HCT116 (cell line): Measurements from ENCODE around the gene AIFM2. TPM values are rescaled to one million over a fixed set of nuclear protein-coding genes. Genes with fewer than 3 reads are reported as not detected.

ENCODE experiments used
- ATAC-seq: fragments of 200-7000 bp; cut with Tn5 transposase; 2 replicates; pipeline ENCODE4 v1.9.1; 2020; ENCODE audit warnings: mild to moderate bottlenecking, moderate library complexity
- BruUV-seq: library from RNA; stranded (reverse); fragments of 400-500 nt; replicated peaks from 2 replicates; lab custom pipeline; 2021; lab: Mats Ljungman, UMichigan
- CTCF ChIA-PET: fragments of 300-600 bp; sonication (Branson Sonifier 250); formaldehyde crosslinking; loops from one replicate; lab custom pipeline; 2021; ENCODE audit warnings: antibody characterized with exemption; lab: Charles Lee
- POLR2A ChIA-PET: fragments of 300-600, 350-600 bp; sonication (Branson Sonifier 250); formaldehyde crosslinking; loops from one replicate; lab custom pipeline; 2021; ENCODE audit warnings: antibody characterized with exemption; lab: Charles Lee
- RAD21 ChIA-PET, 2 experiments: fragments of 300-600 bp; sonication (Branson Sonifier 250); formaldehyde crosslinking; loops; one replicate each; lab custom pipeline; 2023; ENCODE audit warnings: low total read pairs in 2 of 2; ENCODE audit not compliant: uncharacterized antibody in 2 of 2, unreplicated experiment in 2 of 2, low non-redundant PET in 1 of 2; lab: Charles Lee
- DNase-seq: peaks from one replicate; pipeline ENCODE4 v3.0.0-alpha.2; 2010; ENCODE audit warnings: low read depth, low spot score
- H2AFZ ChIP-seq: fragments of 200-600 bp; shearing (Covaris generic), sonication (generic); 2 replicates; pipeline ENCODE4 v1.6.1; 2017; ENCODE audit warnings: low read depth, mixed run types, mixed read lengths, antibody characterized with exemption, low read length; ENCODE audit not compliant: poor library complexity, severe bottlenecking
- H3K27ac ChIP-seq: 2 replicates; pipeline ENCODE4 v1.5.1; 2012; ENCODE audit warnings: low read depth, low read length
- H3K27me3 ChIP-seq: fragments of 200-600 bp; sonication (generic); 2 replicates; pipeline ENCODE4 v1.6.1; 2016; ENCODE audit warnings: mixed run types, low read length, mixed read lengths; ENCODE audit not compliant: insufficient read depth
- H3K36me3 ChIP-seq, 2 experiments: fragments of 200-500 bp in 1 of 2; fragments of 200-600 bp in 1 of 2; sonication (Bioruptor generic) in 1 of 2; sonication (generic) in 1 of 2; 2 replicates each; pipeline versions ENCODE4 v1.5.1 to v1.6.1; 2014 to 2016; ENCODE audit warnings: low read length in 2 of 2, inconsistent platforms in 1 of 2, mixed read lengths in 1 of 2, mixed run types in 1 of 2; ENCODE audit not compliant: insufficient read depth in 2 of 2, control insufficient read depth in 1 of 2
- H3K4me1 ChIP-seq, 2 experiments: fragments of 200-600 bp in 1 of 2; sonication (generic) in 1 of 2; 2 replicates each; pipeline versions ENCODE4 v1.5.1 to v1.6.1; 2012 to 2017; ENCODE audit warnings: low read length in 2 of 2, inconsistent platforms in 1 of 2, mild to moderate bottlenecking in 1 of 2, mixed read lengths in 1 of 2, mixed run types in 1 of 2, moderate library complexity in 1 of 2; ENCODE audit not compliant: insufficient read depth in 2 of 2, control insufficient read depth in 1 of 2
- H3K4me2 ChIP-seq: fragments of 200-600 bp; sonication (generic); 2 replicates; pipeline ENCODE4 v1.6.1; 2017; ENCODE audit warnings: mixed run types, low read length, mixed read lengths
- H3K4me3 ChIP-seq, 2 experiments: fragments of 200-600 bp in 1 of 2; sonication (generic) in 1 of 2; replicated peaks in 1 of 2; 2 replicates each; pipeline ENCODE4 v1.5.1; 2011 to 2016; ENCODE audit warnings: low read length in 2 of 2, control low read depth in 1 of 2, low read depth in 1 of 2, mild to moderate bottlenecking in 1 of 2, mixed read lengths in 1 of 2, mixed run types in 1 of 2
- H3K79me2 ChIP-seq: fragments of 200-600 bp; sonication (generic); 2 replicates; pipeline ENCODE4 v1.6.1; 2017; ENCODE audit warnings: mild to moderate bottlenecking, mixed run types, low read length, moderate library complexity, mixed read lengths; ENCODE audit not compliant: insufficient read depth
- H3K9ac ChIP-seq: fragments of 200-600 bp; sonication (generic); 2 replicates; pipeline ENCODE4 v1.6.1; 2016; ENCODE audit warnings: low read length, mixed read lengths
- H3K9me2 ChIP-seq: fragments of 200-600 bp; sonication (generic), shearing (Covaris generic); 2 replicates; pipeline ENCODE4 v1.6.1; 2017; ENCODE audit warnings: mixed run types, mild to moderate bottlenecking, moderate library complexity; ENCODE audit not compliant: insufficient read depth
- H3K9me3 ChIP-seq, 2 experiments: fragments of 200-500 bp in 1 of 2; fragments of 200-600 bp in 1 of 2; sonication (Bioruptor generic) in 1 of 2; sonication (generic) in 1 of 2; 2 replicates each; pipeline ENCODE4 v1.6.1; 2014 to 2017; ENCODE audit warnings: low read length in 2 of 2, mixed read lengths in 2 of 2, inconsistent platforms in 1 of 2, low read depth in 1 of 2, mild to moderate bottlenecking in 1 of 2, mixed run types in 1 of 2, moderate library complexity in 1 of 2; ENCODE audit not compliant: control insufficient read depth in 1 of 2, insufficient read depth in 1 of 2
- H4K20me1 ChIP-seq: fragments of 200-600 bp; sonication (generic), shearing (Covaris generic); 2 replicates; pipeline ENCODE4 v1.6.1; 2017; ENCODE audit warnings: mixed run types, mild to moderate bottlenecking, moderate library complexity; ENCODE audit not compliant: insufficient read depth
- ATF3 ChIP-seq: IDR thresholded peaks from 2 replicates; pipeline ENCODE4 v1.6.1; 2012
- CEBPB ChIP-seq: IDR thresholded peaks from 2 replicates; pipeline ENCODE4 v1.6.1; 2012; ENCODE audit warnings: low read depth
- CTCF ChIP-seq, 3 experiments: fragments of 200-600 bp in 1 of 3; sonication (generic) in 1 of 3; IDR thresholded peaks in 2 of 3; conservative IDR thresholded peaks in 1 of 3; 2 replicates each; pipeline ENCODE4 v1.5.1; 2012 to 2017; ENCODE audit warnings: low read depth in 2 of 3, low read length in 2 of 3, antibody characterized with exemption in 1 of 3, borderline replicate concordance in 1 of 3, control low read depth in 1 of 3, mild to moderate bottlenecking in 1 of 3, mixed read lengths in 1 of 3, mixed run types in 1 of 3, moderate library complexity in 1 of 3; ENCODE audit not compliant: insufficient read depth in 1 of 3
- ELF1 ChIP-seq: IDR thresholded peaks from 2 replicates; pipeline ENCODE4 v1.6.1; 2012; ENCODE audit warnings: low read depth, borderline replicate concordance
- EZH2 ChIP-seq: fragments of 200-600 bp; sonication (generic); IDR thresholded peaks from 2 replicates; pipeline ENCODE4 v1.6.1; 2017; ENCODE audit warnings: antibody characterized with exemption, mixed run types
- EZH2phosphoT487 ChIP-seq: fragments of 200-600 bp; IDR thresholded peaks from 2 replicates; pipeline ENCODE4 v1.6.1; 2018; ENCODE audit warnings: antibody characterized with exemption, borderline replicate concordance
- FOSL1 ChIP-seq: IDR thresholded peaks from 2 replicates; pipeline ENCODE4 v1.6.1; 2012; ENCODE audit warnings: low read depth
- JUND ChIP-seq: IDR thresholded peaks from 2 replicates; pipeline ENCODE4 v1.6.1; 2012
- POLR2A ChIP-seq: IDR thresholded peaks from 2 replicates; pipeline ENCODE4 v1.7.0; 2011; ENCODE audit warnings: borderline replicate concordance; ENCODE audit not compliant: insufficient read depth, insufficient read length; ENCODE audit errors: extremely low read depth
- POLR2AphosphoS5 ChIP-seq: IDR thresholded peaks from 2 replicates; pipeline ENCODE4 v1.6.1; 2011; ENCODE audit warnings: mild to moderate bottlenecking, low read depth, low read length, moderate library complexity
- REST ChIP-seq: IDR thresholded peaks from 2 replicates; pipeline ENCODE4 v1.6.1; 2012; ENCODE audit warnings: low read depth
- SIN3A ChIP-seq: IDR thresholded peaks from 2 replicates; pipeline ENCODE4 v1.6.1; 2012; ENCODE audit warnings: low read depth
- SRF ChIP-seq: IDR thresholded peaks from 2 replicates; pipeline ENCODE4 v1.6.1; 2012; ENCODE audit warnings: low read depth
- ZBTB33 ChIP-seq: IDR thresholded peaks from 2 replicates; pipeline ENCODE4 v1.6.1; 2011; ENCODE audit warnings: mild to moderate bottlenecking, low read length, moderate library complexity; ENCODE audit not compliant: insufficient replicate concordance; ENCODE audit errors: extremely low read depth
- ZNF274 ChIP-seq: fragments of 200-500 bp; sonication (Bioruptor generic); IDR thresholded peaks from 2 replicates; pipeline ENCODE4 v1.6.1; 2014; ENCODE audit warnings: mild to moderate bottlenecking, low read depth, low read length, inconsistent platforms
- intact Hi-C: fragments of 100-400 bp; cut with micrococcal nuclease; formaldehyde crosslinking; loops from 2 replicates; pipeline ENCODE4 v1.10.0; 2022
- total RNA-seq: library from RNA; stranded (reverse); gene quantifications from one replicate; pipeline ENCODE4 v1.2.1, GENCODE V29; 2021; ENCODE audit not compliant: unreplicated experiment

AIFM2 gene
- total RNA-seq, 1 experiment from 2014 or later: 20.0 TPM

- TF ChIP-seq POLR2A: no peak
- no peak for TF ChIP-seq FOSL1
- no peak for TF ChIP-seq ELF1
- no peak for TF ChIP-seq EZH2
- TF ChIP-seq, all 23 proteins: peak for 0
Measured at GRCh38 chr10:70121281-70121949, 11.2 kb downstream of the AIFM2 start (continued).

- peaks cover 0 to 7% of the 10 kb centered on the region in 2 experiments; a peak in 1 of 4 replicates for H3K4me1 ChIP-seq
- peaks cover 9% of the 10 kb centered on the region for H3K79me2 ChIP-seq
- peaks cover 7 to 38% of the 10 kb centered on the region in 2 experiments; a peak in 3 of 4 replicates for H3K36me3 ChIP-seq
- TF ChIP-seq CTCF (IDR thresholded peaks at IDR 0.05 in 2 of 3, conservative IDR thresholded peaks at IDR 0.05 in 1 of 3; ENCODE audit: borderline replicate concordance in 1 of 3, insufficient read depth in 1 of 3, low read depth in 2 of 3, low read length in 2 of 3): no peak
- TF ChIP-seq JUND: no peak
- TF ChIP-seq REST: no peak
- no peak for TF ChIP-seq SIN3A
- no peak for TF ChIP-seq SRF
- no peak for TF ChIP-seq CEBPB
- no peak for TF ChIP-seq EZH2
- no peak for TF ChIP-seq POLR2A
- TF ChIP-seq EZH2phosphoT487: no peak
- TF ChIP-seq ATF3: no peak
- TF ChIP-seq POLR2AphosphoS5: no peak
- no peak for TF ChIP-seq ZBTB33
- TF ChIP-seq ZNF274: no peak
- TF ChIP-seq, all 23 proteins: peak for 0
- no peak overlapping the region for H3K4me2 ChIP-seq
- H3K27ac ChIP-seq: no peak overlapping the region
- CTCF ChIA-PET: no interaction called here
- no peaks in the 10 kb centered on the region for H3K27me3 ChIP-seq
- H2AFZ ChIP-seq: no peak overlapping the region
- no peaks in the 10 kb centered on the region for H3K9me3 ChIP-seq
- POLR2A ChIA-PET: no interaction called here
- H3K9ac ChIP-seq: no peak overlapping the region
- no peaks in the 10 kb centered on the region for H4K20me1 ChIP-seq
- DNase-seq (no peak), ATAC-seq (no peak)
- RAD21 ChIA-PET: no interaction called here
- no peaks in the 10 kb centered on the region for H3K9me2 ChIP-seq
- H3K4me3 ChIP-seq: no peak overlapping the region
- BruUV-seq: no TSS peak
- intact Hi-C loops: no loop called here
Measured at GRCh38 chr10:70120417-70120816, 12.2 kb downstream of the AIFM2 start.
